K562 (cell line): ENCODE measurements around the gene CRLF1. TPM values are rescaled to one million over a fixed set of nuclear protein-coding genes. Genes with fewer than 3 reads are reported as not detected.

ENCODE experiments used
- ATF2 ChIP-seq: sonication (generic); formaldehyde crosslinking; IDR thresholded peaks from 2 replicates; pipeline ENCODE4 v1.8.1; 2022; ENCODE audit warnings: missing genetic modification reagents
- EGR1 ChIP-seq: fragments of 450-650 bp; conservative IDR thresholded peaks from 2 replicates; pipeline ENCODE4 v1.6.1; 2017; ENCODE audit warnings: mild to moderate bottlenecking
- GATAD2B ChIP-seq: fragments of 450-650 bp; IDR thresholded peaks from 2 replicates; pipeline ENCODE4 v1.6.1; 2017; ENCODE audit warnings: mild to moderate bottlenecking, borderline replicate concordance
- LEF1 ChIP-seq: fragments of 450-650 bp; IDR thresholded peaks from 2 replicates; pipeline ENCODE4 v1.6.1; 2016; ENCODE audit warnings: mild to moderate bottlenecking
- MYC ChIP-seq, 2 experiments: fragments of 250-450 bp in 1 of 2; sonication (Bioruptor Pico) in 1 of 2; IDR thresholded peaks; 2 replicates each; pipeline versions ENCODE4 v1.5.1 to v1.6.1; 2012 to 2021; ENCODE audit warnings: low read depth in 2 of 2, borderline replicate concordance in 1 of 2, improper control_type of control experiment in 1 of 2, low read length in 1 of 2, mild to moderate bottlenecking in 1 of 2, moderate library complexity in 1 of 2
- TSHZ1 ChIP-seq: fragments of 250-450 bp; sonication (Bioruptor Pico); IDR thresholded peaks from 2 replicates; pipeline ENCODE4 v1.4.0; 2020; ENCODE audit warnings: mild to moderate bottlenecking, moderate library complexity
- ZBTB33 ChIP-seq: sonication (generic); formaldehyde crosslinking; IDR thresholded peaks from 2 replicates; pipeline ENCODE4 v1.8.1; 2023; ENCODE audit warnings: mild to moderate bottlenecking, missing genetic modification reagents
- ZBTB40 ChIP-seq, 2 experiments: fragments of 450-650 bp in 1 of 2; sonication (generic) in 1 of 2; formaldehyde crosslinking in 1 of 2; IDR thresholded peaks; 2 replicates each; pipeline versions ENCODE4 v1.7.1 to v1.9.0; 2016 to 2022; ENCODE audit warnings: inconsistent platforms in 1 of 2, mild to moderate bottlenecking in 1 of 2, missing genetic modification reagents in 1 of 2
- polyA plus RNA-seq, 8 experiments: library from polyadenylated mRNA; depleted of rRNA in 4 of 8; stranded (reverse) in 5 of 8; unstranded in 3 of 8; fragments of >200 nt; fragmentation: Nextera tagmentation in 2 of 8; fragmentation: Illumina TruSeq in 1 of 8; extraction: Ambion mirVana in 2 of 8; extraction: Trizol in 1 of 8; gene quantifications; 2 replicates each; pipeline versions ENCODE4 v1.2.1 to v1.2.3, GENCODE V29; 2011 to 2014; ENCODE audit warnings: inconsistent platforms in 1 of 8, missing spikeins in 1 of 8
- total RNA-seq, 7 experiments: library from RNA; depleted of rRNA in 6 of 7; stranded (reverse); fragments of >200 nt in 6 of 7; fragmentation: Illumina TruSeq in 2 of 7; extraction: Trizol in 2 of 7; gene quantifications; 2 replicates each; pipeline versions ENCODE4 v1.2.1 to v1.2.3, GENCODE V29; 2011 to 2021; ENCODE audit warnings: low replicate concordance in 1 of 7

The CRLF1 gene
- total and polyA plus RNA-seq, 9 of the 15 experiments (the other 6 are each of a cell fraction or from before 2014, with no cell fraction given): 0.85 to 3.6 (median 1.7) TPM

GRCh38 chr19:18543814-18544475, 62.7 kb downstream of the CRLF1 start (continued):
- TF ChIP-seq TSHZ1 (CRISPR knock-in tag): no peak
- TF ChIP-seq MYC (IDR thresholded peaks at IDR 0.05; ENCODE audit: low read depth, low read length): peak; percentile 82
- no peak for TF ChIP-seq MYC (CRISPR knock-in tag; IDR thresholded peaks at IDR 0.05; ENCODE audit: borderline replicate concordance, low read depth)
- TF ChIP-seq ZBTB40 (IDR thresholded peaks at IDR 0.05): no peak
- TF ChIP-seq ZBTB40 (CRISPR knock-in tag; IDR thresholded peaks at IDR 0.05): no peak
- no peak for TF ChIP-seq GATAD2B
- peak; percentile 96 for TF ChIP-seq LEF1
- no peak for TF ChIP-seq ATF2
- TF ChIP-seq EGR1: peak; percentile 37; the same call in 1 of the 2 replicates
- TF ChIP-seq ZBTB33: peak; percentile 56; the same call in 1 of the 2 replicates
